Body of pancreas (tissue), 4 donors: ENCODE measurements around the gene CNTNAP2.

Experiments used
- CTCF ChIP-seq, 7 experiments: fragments of 450-650 bp in 4 of 7; fragments of 200-600 bp in 3 of 7; sonication (generic) in 3 of 7; IDR thresholded peaks; one replicate each; pipeline ENCODE4 v1.5.1; 2016 to 2019; ENCODE audit warnings: antibody characterized with exemption in 7 of 7
- POLR2A ChIP-seq, 3 donors: fragments of 450-650 bp; IDR thresholded peaks; one replicate each; pipeline ENCODE4 v1.6.1; 2016; ENCODE audit warnings: antibody characterized with exemption in 3 of 3, mild to moderate bottlenecking in 2 of 3

GRCh38 chr7:146565872-146566271 lies 449.3 kb downstream of the CNTNAP2 start:
- TF ChIP-seq CTCF (IDR thresholded peaks at IDR 0.05) (no peak), POLR2A (IDR thresholded peaks at IDR 0.05) (no peak)
